Trophoblast cell (in vitro differentiated cells and primary cell): Measurements from ENCODE around the gene OPALIN.

ENCODE experiments used
- DNase-seq, 2 donors: peaks; one replicate each; pipeline ENCODE4 v3.0.0-alpha.2; 2016
- H2AFZ ChIP-seq: 2 replicates; pipeline ENCODE4 v1.6.1; 2013; ENCODE audit warnings: low read length, moderate library complexity, mild to moderate bottlenecking; ENCODE audit not compliant: insufficient read depth, poor library complexity
- H2AK5ac ChIP-seq: 2 replicates; pipeline ENCODE4 v1.6.1; 2013; ENCODE audit warnings: mild to moderate bottlenecking, low read length
- H2BK120ac ChIP-seq: 2 replicates; pipeline ENCODE4 v1.6.1; 2013; ENCODE audit warnings: low read length, mild to moderate bottlenecking, moderate library complexity; ENCODE audit not compliant: insufficient read depth, poor library complexity
- H2BK12ac ChIP-seq: 2 replicates; pipeline ENCODE4 v1.6.1; 2013; ENCODE audit warnings: mild to moderate bottlenecking, low read length, moderate library complexity
- H2BK5ac ChIP-seq: 2 replicates; pipeline ENCODE4 v1.6.1; 2013; ENCODE audit warnings: low read length, low read depth, moderate library complexity, mild to moderate bottlenecking; ENCODE audit not compliant: poor library complexity
- H3K14ac ChIP-seq: 2 replicates; pipeline ENCODE4 v1.6.1; 2013; ENCODE audit warnings: mild to moderate bottlenecking, low read length
- H3K18ac ChIP-seq: 2 replicates; pipeline ENCODE4 v1.6.1; 2013; ENCODE audit warnings: mild to moderate bottlenecking, low read length
- H3K23ac ChIP-seq: 2 replicates; pipeline ENCODE4 v1.6.1; 2013; ENCODE audit warnings: low read length
- H3K27ac ChIP-seq: 2 replicates; pipeline ENCODE4 v1.5.1; 2013; ENCODE audit warnings: low read depth, mild to moderate bottlenecking, inconsistent platforms, low read length, moderate library complexity
- H3K27me3 ChIP-seq: 2 replicates; pipeline ENCODE4 v1.6.1; 2013; ENCODE audit warnings: inconsistent platforms, mild to moderate bottlenecking, low read length, moderate library complexity; ENCODE audit not compliant: insufficient read depth
- H3K36me3 ChIP-seq, 2 experiments: 1 replicate in 1 of 2; 2 replicates in 1 of 2; pipeline ENCODE4 v1.6.1; 2013; ENCODE audit warnings: low read length in 2 of 2, mild to moderate bottlenecking in 2 of 2, moderate library complexity in 1 of 2; ENCODE audit not compliant: insufficient read depth in 2 of 2, control insufficient read depth in 1 of 2
- H3K4ac ChIP-seq: 2 replicates; pipeline ENCODE4 v1.6.1; 2013; ENCODE audit warnings: low read depth, mild to moderate bottlenecking, low read length, moderate library complexity
- H3K4me1 ChIP-seq, 2 experiments: 1 replicate in 1 of 2; 2 replicates in 1 of 2; pipeline ENCODE4 v1.6.1; 2013; ENCODE audit warnings: low read length in 2 of 2, mild to moderate bottlenecking in 2 of 2, moderate library complexity in 1 of 2; ENCODE audit not compliant: insufficient read depth in 2 of 2, control insufficient read depth in 1 of 2
- H3K4me2 ChIP-seq: 2 replicates; pipeline ENCODE4 v1.6.1; 2013; ENCODE audit warnings: inconsistent platforms, mild to moderate bottlenecking, low read length, moderate library complexity
- H3K4me3 ChIP-seq: 2 replicates; pipeline ENCODE4 v1.5.1; 2013; ENCODE audit warnings: mild to moderate bottlenecking, low read depth, low read length, inconsistent platforms
- H3K79me1 ChIP-seq: one replicate; pipeline ENCODE4 v1.6.1; 2013; ENCODE audit warnings: low read length
- H3K79me2 ChIP-seq: 2 replicates; pipeline ENCODE4 v1.6.1; 2013; ENCODE audit warnings: low read length, mild to moderate bottlenecking; ENCODE audit not compliant: control insufficient read depth, insufficient read depth, poor library complexity
- H3K9ac ChIP-seq: 2 replicates; pipeline ENCODE4 v1.6.1; 2013; ENCODE audit warnings: mild to moderate bottlenecking, low read length
- H3K9me3 ChIP-seq: 2 replicates; pipeline ENCODE4 v1.6.1; 2013; ENCODE audit warnings: low read depth, mild to moderate bottlenecking, control low read depth, inconsistent platforms, low read length; ENCODE audit not compliant: insufficient read depth
- H4K12ac ChIP-seq: 2 replicates; pipeline ENCODE4 v1.6.1; 2013; ENCODE audit warnings: low read depth, mild to moderate bottlenecking, low read length, moderate library complexity
- H4K8ac ChIP-seq: 2 replicates; pipeline ENCODE4 v1.6.1; 2013; ENCODE audit warnings: low read depth, mild to moderate bottlenecking, low read length, moderate library complexity
- H4K91ac ChIP-seq: one replicate; pipeline ENCODE4 v1.6.1; 2013; ENCODE audit warnings: low read depth, mild to moderate bottlenecking, low read length, moderate library complexity
- WGBS: extraction: QIAGEN DNeasy Blood & Tissue Kit; methylation state at CpG from one replicate; pipeline ENCODE4 v1.1.7; 2013; ENCODE audit warnings: missing lambda C conversion rate; ENCODE audit not compliant: insufficient read length, insufficient coverage; ENCODE audit errors: extremely low coverage; 5-methylcytosine and 5-hydroxymethylcytosine counted together

OPALIN gene

DNA sequence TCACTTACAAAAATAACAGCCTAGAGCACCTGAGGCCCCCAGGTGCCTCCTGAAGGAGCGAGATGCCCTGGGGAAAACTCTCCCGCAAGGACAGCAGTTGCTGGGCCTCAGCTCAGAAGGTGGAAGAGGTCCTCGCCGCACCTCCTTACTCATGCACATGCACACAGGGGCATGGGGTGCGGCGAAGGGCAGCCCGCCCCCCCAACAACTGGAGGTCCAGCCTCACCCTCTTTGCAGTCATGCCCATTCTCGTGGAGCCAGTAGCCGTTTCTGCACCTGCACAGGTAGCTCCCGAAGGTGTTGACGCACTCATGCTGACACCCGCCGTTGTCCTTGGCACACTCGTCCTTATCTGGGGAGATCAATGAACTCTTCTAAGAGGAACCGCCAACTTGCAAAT is 19.9 kb upstream of the OPALIN start:
- no peak overlapping the region for H3K4me2 ChIP-seq
- H3K27ac ChIP-seq, result no peak overlapping the region
- no peak overlapping the region for H2BK5ac ChIP-seq
- no peak overlapping the region for H3K4me3 ChIP-seq
- no peaks in the 10 kb centered on the region for H3K36me3 ChIP-seq
- no peak overlapping the region for H3K18ac ChIP-seq
- peaks cover 3 to 4% of the 10 kb centered on the region in 2 experiments for H3K4me1 ChIP-seq
- no peaks in the 10 kb centered on the region for H3K9me3 ChIP-seq
- H2BK12ac ChIP-seq, result no peak overlapping the region
- no peak overlapping the region for H2BK120ac ChIP-seq
- DNase-seq, result no peak
- H3K79me1 ChIP-seq, result no peaks in the 10 kb centered on the region
- WGBS, result no CpG with 5 or more reads among the region's 15 CpGs
- H3K27me3 ChIP-seq, result no peaks in the 10 kb centered on the region
- H3K4ac ChIP-seq, result no peak overlapping the region
- no peak overlapping the region for H2AFZ ChIP-seq
- no peak overlapping the region for H4K91ac ChIP-seq
- no peak overlapping the region for H3K9ac ChIP-seq
- H4K12ac ChIP-seq, result no peak overlapping the region
- no peak overlapping the region for H3K14ac ChIP-seq
- no peak overlapping the region for H2AK5ac ChIP-seq
- H4K8ac ChIP-seq, result no peak overlapping the region
- H3K23ac ChIP-seq, result no peak overlapping the region
- H3K79me2 ChIP-seq, result no peaks in the 10 kb centered on the region

DNA sequence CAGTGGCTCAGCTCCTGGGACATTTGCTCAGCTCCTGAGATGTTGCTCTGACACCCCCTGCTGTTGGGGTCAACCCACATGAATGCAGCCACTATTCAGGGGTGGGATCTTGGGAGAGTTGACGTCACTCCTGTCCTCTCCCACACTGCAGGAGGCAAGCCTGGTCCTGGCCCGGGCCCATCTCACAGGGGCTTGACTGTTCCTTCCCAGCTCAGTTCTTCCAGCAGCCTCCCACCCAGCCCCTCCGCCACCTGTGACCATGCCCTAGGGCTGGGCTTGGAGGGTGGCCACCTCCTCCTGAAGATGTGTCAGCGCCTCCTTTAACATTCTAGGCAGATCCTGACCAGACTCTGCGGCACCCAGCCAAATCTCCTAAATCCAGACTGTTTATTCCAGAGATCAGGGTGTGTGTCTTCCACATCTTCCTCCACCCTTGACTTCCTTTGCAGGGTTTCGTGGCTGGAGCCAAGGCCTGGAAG is 19.1 kb upstream of the OPALIN start:
- H3K36me3 ChIP-seq, result no peaks in the 10 kb centered on the region
- DNase-seq, result no peak
- H3K14ac ChIP-seq, result no peak overlapping the region
- no peaks in the 10 kb centered on the region for H3K79me1 ChIP-seq
- H2AK5ac ChIP-seq, result no peak overlapping the region
- no peak overlapping the region for H3K23ac ChIP-seq
- H2BK120ac ChIP-seq, result no peak overlapping the region
- H3K18ac ChIP-seq, result no peak overlapping the region
- no peak overlapping the region for H4K91ac ChIP-seq
- H3K9ac ChIP-seq, result no peak overlapping the region
- no peak overlapping the region for H3K27ac ChIP-seq
- no peak overlapping the region for H2BK5ac ChIP-seq
- H3K4me2 ChIP-seq, result no peak overlapping the region
- H4K12ac ChIP-seq, result no peak overlapping the region
- peaks cover 3 to 4% of the 10 kb centered on the region in 2 experiments for H3K4me1 ChIP-seq
- H3K4ac ChIP-seq, result no peak overlapping the region
- no CpG with 5 or more reads among the region's 6 CpGs for WGBS
- H3K27me3 ChIP-seq, result no peaks in the 10 kb centered on the region
- H2AFZ ChIP-seq, result no peak overlapping the region
- no peaks in the 10 kb centered on the region for H3K9me3 ChIP-seq
- H3K4me3 ChIP-seq, result no peak overlapping the region
- H2BK12ac ChIP-seq, result no peak overlapping the region
- H3K79me2 ChIP-seq, result no peaks in the 10 kb centered on the region
- H4K8ac ChIP-seq, result no peak overlapping the region

DNA sequence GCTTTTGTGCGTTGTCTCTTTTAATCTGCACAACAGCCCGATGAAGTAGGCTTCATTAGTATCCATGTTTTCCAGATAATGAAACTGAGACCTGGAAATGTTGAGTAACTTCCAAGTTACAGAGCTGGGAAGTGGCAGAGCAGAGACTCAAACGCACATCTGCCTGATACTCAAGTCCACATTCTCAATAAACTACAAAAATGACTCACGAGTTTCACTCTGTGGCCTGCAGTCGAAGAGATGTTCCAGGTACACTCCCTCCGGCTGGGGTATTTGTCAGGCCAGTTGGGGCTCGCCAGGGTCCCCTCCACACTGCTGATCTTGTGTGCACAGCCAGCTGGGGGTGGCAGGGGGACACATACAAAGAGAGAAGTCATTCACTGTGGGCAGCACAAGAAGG is 17.7 kb upstream of the OPALIN start:
- H3K4me3 ChIP-seq, result no peak overlapping the region
- no peaks in the 10 kb centered on the region for H3K79me1 ChIP-seq
- no peak overlapping the region for H3K4ac ChIP-seq
- H3K9ac ChIP-seq, result no peak overlapping the region
- no peaks in the 10 kb centered on the region for H3K27me3 ChIP-seq
- H2BK5ac ChIP-seq, result no peak overlapping the region
- H4K91ac ChIP-seq, result no peak overlapping the region
- no peak overlapping the region for H2AFZ ChIP-seq
- H4K12ac ChIP-seq, result no peak overlapping the region
- H3K36me3 ChIP-seq, result no peaks in the 10 kb centered on the region
- H3K4me2 ChIP-seq, result no peak overlapping the region
- no peak overlapping the region for H2BK120ac ChIP-seq
- H3K18ac ChIP-seq, result no peak overlapping the region
- H3K79me2 ChIP-seq, result no peaks in the 10 kb centered on the region
- H4K8ac ChIP-seq, result no peak overlapping the region
- no peak overlapping the region for H3K14ac ChIP-seq
- no peak overlapping the region for H2AK5ac ChIP-seq
- no peak for DNase-seq
- no peak overlapping the region for H3K27ac ChIP-seq
- peaks cover 3 to 4% of the 10 kb centered on the region in 2 experiments for H3K4me1 ChIP-seq
- no CpG with 5 or more reads among the region's 7 CpGs for WGBS
- H3K9me3 ChIP-seq, result no peaks in the 10 kb centered on the region
- H3K23ac ChIP-seq, result no peak overlapping the region
- no peak overlapping the region for H2BK12ac ChIP-seq

DNA sequence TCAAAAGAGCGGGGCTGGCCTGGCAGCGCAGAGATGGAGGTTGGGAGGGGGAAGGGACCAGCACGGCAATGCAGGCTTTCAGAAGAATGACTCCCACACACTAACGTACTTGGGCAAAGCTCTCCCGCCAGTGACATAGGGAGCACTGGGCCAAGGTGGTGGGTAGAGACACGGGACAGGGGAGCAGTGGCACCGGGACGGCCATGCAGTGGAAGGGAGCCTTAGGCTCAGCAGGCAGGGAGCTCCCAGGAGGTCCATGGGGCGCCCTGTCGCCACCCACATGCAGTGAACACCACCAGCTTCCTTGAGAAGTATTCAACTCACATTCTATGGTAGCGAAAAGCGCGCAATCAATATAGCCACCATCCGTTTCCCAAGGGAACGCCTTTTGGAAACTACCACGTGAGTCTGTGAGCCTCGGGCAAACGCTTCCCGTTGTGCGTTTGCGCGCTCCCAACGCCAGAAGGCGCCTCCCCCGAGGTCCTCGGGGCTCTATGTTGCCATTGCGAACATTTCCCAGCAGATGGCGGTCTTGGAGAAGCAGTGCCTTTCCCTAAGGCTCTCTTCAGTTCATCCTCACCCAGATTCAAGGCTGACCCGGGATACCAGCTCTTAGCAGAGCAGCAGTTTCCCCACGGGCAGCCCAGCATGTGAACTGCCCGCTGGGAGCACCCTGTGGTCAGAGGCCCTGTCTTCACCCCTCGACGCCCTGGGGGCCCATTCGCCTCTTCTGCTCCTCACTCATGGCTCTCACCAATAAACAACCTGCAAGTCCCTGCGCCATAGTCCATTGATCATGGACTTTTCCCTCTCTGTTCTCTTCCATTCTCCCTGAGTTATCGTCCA is 16.4 kb upstream of the OPALIN start:
- Histone ChIP-seq H3K79me1 (no peaks in the 10 kb centered on the region), H3K23ac (no peak overlapping the region), H3K9ac (peak overlapping the region; percentile 24), H3K79me2 (no peaks in the 10 kb centered on the region), H3K18ac (no peak overlapping the region), H3K36me3 (no peaks in the 10 kb centered on the region), H3K4me3 (peak overlapping the region; percentile 62), H3K4me1 (peaks cover 3 to 4% of the 10 kb centered on the region in 2 experiments), H2BK12ac (no peak overlapping the region), H2BK5ac (no peak overlapping the region), H2BK120ac (no peak overlapping the region), H3K4ac (no peak overlapping the region), H2AFZ (peak overlapping the region; percentile 19), H3K27ac (no peak overlapping the region), H3K4me2 (peak overlapping the region; percentile 88), H3K9me3 (peaks cover 1% of the 10 kb centered on the region), H3K27me3 (no peaks in the 10 kb centered on the region), H4K8ac (peak overlapping the region; percentile 45), H2AK5ac (no peak overlapping the region), H4K91ac (no peak overlapping the region), H4K12ac (no peak overlapping the region), H3K14ac (no peak overlapping the region)
- WGBS, result no CpG with 5 or more reads among the region's 36 CpGs
- DNase-seq, result peak; percentile 88 to 98
